Measurements from ENCODE around the gene HOXD9. TPM values are rescaled to one million over a fixed set of nuclear protein-coding genes. Genes with fewer than 3 reads are reported as not detected.

Gene HOXD9
- total RNA-seq, 1 experiment from 2014 or later: 4.4 TPM

DNA sequence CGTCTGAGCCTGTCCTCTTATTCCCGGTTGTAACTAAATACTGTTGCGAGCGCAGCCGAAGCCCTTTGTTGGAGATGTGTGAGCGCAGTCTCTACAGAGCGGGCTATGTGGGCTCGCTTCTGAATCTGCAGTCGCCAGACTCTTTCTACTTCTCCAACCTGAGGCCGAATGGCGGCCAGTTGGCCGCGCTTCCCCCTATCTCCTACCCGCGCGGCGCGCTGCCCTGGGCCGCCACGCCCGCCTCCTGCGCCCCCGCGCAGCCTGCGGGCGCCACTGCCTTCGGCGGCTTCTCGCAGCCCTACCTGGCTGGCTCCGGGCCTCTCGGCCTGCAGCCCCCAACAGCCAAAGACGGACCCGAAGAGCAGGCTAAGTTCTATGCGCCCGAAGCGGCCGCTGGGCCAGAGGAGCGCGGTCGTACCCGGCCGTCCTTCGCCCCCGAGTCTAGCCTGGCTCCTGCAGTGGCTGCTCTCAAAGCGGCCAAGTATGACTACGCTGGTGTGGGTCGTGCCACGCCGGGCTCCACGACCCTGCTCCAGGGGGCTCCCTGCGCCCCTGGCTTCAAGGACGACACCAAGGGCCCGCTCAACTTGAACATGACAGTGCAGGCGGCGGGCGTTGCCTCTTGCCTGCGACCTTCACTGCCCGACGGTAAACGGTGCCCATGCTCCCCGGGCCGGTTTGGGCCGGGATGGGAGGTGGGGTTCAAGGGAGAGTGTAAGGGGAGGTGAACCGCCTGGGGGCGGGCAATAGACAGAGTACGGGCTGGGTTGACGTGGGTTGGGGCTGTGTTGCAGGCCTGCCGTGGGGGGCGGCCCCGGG, 22.6 kb upstream of the HOXD9 start, which contains the start of gene HOXD12:
HOXD12 (plus strand) TSS at position 68 of the 819 bp plus-strand sequence; CDS start at position 75, 7 bp downstream.
- Histone ChIP-seq H3K4me1 (no peaks in the 10 kb centered on the region), H3K36me3 (no peaks in the 10 kb centered on the region), H3K27me3 (no peaks in the 10 kb centered on the region), H3K4me3 (peak within 1 kb of the TSS; percentile 73), H3K27ac (no peak within 1 kb of the TSS; the same call in 1 of the 2 replicates), H3K9me3 (replicated peaks) (no peaks in the 10 kb centered on the region)
- DNase-seq: no peak

DNA sequence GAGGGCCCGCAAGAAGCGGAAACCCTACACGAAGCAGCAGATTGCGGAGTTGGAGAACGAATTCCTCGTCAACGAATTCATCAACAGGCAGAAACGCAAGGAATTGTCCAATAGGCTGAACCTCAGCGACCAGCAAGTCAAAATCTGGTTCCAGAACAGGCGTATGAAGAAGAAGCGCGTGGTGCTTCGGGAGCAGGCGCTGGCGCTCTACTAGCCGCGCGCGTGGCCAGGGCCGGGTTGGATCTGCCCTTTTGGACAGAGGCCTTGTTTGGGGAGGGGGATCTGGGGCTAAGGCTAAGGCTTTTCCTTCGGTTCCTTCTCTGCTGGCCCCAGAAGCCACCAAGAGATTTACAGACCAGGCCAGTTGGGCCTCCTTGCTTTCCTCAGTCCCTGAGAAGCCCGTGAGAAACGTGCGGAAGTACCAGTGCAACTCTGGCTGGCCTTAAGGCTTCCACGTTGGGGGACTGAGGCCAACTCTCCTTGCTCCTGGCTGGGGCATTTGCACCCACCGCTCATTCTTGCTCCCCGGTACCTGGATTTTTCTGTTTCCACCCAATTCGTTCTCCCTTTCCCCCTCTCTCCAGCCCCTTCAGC, 21.9 kb upstream of the HOXD9 start:
- no peak for DNase-seq
- Histone ChIP-seq H3K27me3 (no peaks in the 10 kb centered on the region), H3K27ac (no peak overlapping the region), H3K9me3 (replicated peaks) (no peaks in the 10 kb centered on the region), H3K4me1 (no peaks in the 10 kb centered on the region), H3K36me3 (no peaks in the 10 kb centered on the region), H3K4me3 (no peak overlapping the region)

- no peak for DNase-seq
- Histone ChIP-seq H3K4me1 (no peaks in the 10 kb centered on the region), H3K27me3 (no peaks in the 10 kb centered on the region), H3K4me3 (no peak overlapping the region), H3K9me3 (replicated peaks) (no peaks in the 10 kb centered on the region), H3K27ac (no peak overlapping the region), H3K36me3 (no peaks in the 10 kb centered on the region)
Measured at GRCh38 chr2:176101216-176101830, 21.2 kb upstream of the HOXD9 start.

DNA sequence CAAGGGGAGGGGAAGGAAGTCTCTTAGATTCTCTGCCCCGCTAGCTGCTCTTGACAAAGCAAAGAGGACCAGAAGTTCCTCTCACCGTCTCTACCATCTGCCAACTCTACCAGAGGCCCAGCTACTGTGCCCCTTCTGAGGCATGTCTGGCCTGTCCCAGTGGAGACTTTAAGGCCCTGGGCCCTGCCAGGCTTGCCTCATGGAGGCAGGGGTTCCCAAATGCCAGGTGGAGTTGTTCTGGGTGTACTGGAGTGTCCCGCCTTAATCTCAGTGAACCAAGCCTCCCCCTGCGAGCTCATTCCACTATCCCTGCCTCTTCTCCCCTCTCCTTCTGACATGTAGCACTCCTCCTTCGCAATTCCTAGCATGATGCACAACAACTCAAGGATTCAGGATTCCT, 20.7 kb upstream of the HOXD9 start:
- H3K36me3 ChIP-seq: no peaks in the 10 kb centered on the region
- no peaks in the 10 kb centered on the region for H3K9me3 ChIP-seq (replicated peaks)
- no peaks in the 10 kb centered on the region for H3K27me3 ChIP-seq
- H3K27ac ChIP-seq: no peak overlapping the region
- DNase-seq: no peak
- no peaks in the 10 kb centered on the region for H3K4me1 ChIP-seq
- no peak overlapping the region for H3K4me3 ChIP-seq

DNA sequence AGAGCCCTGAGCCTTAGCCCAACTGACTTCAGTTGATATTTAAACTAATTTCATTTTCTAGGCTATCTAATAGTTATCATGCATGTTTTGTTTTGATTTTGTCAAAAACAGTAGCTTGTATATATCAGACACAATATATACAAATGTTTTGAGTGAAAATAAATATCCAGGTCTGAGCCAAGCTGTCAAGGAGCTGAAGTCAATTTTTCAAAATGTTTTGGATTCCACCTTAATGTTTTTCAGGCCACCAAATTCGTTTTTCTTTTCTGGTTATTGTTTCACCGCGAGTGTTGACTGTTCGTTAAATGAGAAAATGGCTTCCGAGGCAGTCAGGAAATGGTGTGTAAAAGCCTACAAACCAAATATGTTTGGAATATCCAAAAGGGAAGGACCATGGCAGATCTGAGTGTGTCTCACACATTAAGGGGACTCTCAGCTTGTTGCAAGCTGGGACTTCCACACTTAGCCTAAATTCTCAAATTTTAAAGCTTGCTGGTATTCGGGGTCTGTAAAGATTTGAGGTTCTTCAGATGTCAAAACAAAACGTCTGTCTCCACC, 20.1 kb upstream of the HOXD9 start:
- H3K9me3 ChIP-seq (replicated peaks): no peaks in the 10 kb centered on the region

GRCh38 chr2:176103194-176103593, 19.3 kb upstream of the HOXD9 start:
- no peaks in the 10 kb centered on the region for H3K27me3 ChIP-seq
- DNase-seq: no peak
- no peaks in the 10 kb centered on the region for H3K4me1 ChIP-seq
- no peak overlapping the region for H3K27ac ChIP-seq
- H3K9me3 ChIP-seq (replicated peaks): no peaks in the 10 kb centered on the region
- H3K36me3 ChIP-seq: no peaks in the 10 kb centered on the region
- H3K4me3 ChIP-seq: no peak overlapping the region

More for the DNA sequence above, 20.1 kb upstream of the HOXD9 start:
- Histone ChIP-seq H3K36me3 (no peaks in the 10 kb centered on the region), H3K27ac (no peak overlapping the region), H3K4me1 (no peaks in the 10 kb centered on the region), H3K4me3 (no peak overlapping the region), H3K27me3 (no peaks in the 10 kb centered on the region)
- no peak for DNase-seq

- H3K27ac ChIP-seq: no peak overlapping the region
- no peaks in the 10 kb centered on the region for H3K4me1 ChIP-seq
- no peak overlapping the region for H3K4me3 ChIP-seq
- no peaks in the 10 kb centered on the region for H3K36me3 ChIP-seq
- H3K9me3 ChIP-seq (replicated peaks): no peaks in the 10 kb centered on the region
- DNase-seq: no peak
- H3K27me3 ChIP-seq: no peaks in the 10 kb centered on the region
Measured at GRCh38 chr2:176103742-176104315, 18.7 kb upstream of the HOXD9 start.

DNA sequence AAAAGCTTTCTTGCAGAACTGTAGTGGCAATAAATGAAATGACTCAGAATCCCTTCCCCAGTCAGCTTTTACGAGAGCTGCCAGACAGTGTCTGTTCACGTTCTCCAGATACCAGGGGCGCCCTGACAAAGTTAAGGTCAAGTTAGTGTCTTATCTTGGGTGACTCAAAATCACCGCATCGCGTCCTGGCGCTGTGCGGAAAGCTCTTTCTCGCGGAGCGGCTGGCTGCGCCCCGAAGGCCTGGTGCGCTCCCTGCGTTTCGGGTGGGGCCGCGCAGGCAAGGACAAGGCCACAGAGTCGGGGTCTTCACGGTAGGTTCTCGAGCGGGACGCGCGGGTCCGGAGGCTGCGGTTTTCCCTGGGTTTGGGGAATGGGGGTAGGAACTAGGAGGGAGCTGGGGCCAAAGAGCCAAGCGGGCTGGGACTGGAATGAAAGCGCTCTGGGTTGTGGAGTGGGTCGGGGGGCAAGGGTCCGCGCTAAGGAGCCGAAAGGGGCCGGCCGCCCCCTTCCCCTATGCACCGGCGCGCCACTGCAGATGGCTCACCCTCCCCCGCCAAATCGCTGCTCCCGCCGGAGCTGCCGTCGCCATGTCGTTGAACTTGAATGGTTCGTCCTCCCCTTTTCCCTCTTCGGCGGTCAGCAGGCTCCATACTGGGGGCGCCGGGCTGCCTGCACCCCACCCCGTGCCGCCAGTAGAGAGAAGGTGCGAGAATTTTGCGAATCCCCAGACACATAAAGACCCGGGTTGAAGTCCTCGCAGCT, 18.0 kb upstream of the HOXD9 start:
- H3K27ac ChIP-seq: no peak overlapping the region
- no peaks in the 10 kb centered on the region for H3K36me3 ChIP-seq
- no peak for DNase-seq
- H3K4me3 ChIP-seq: no peak overlapping the region
- no peaks in the 10 kb centered on the region for H3K9me3 ChIP-seq (replicated peaks)
- no peaks in the 10 kb centered on the region for H3K4me1 ChIP-seq
- H3K27me3 ChIP-seq: no peaks in the 10 kb centered on the region

GRCh38 chr2:176105078-176105729, 17.3 kb upstream of the HOXD9 start:
- no peak for DNase-seq
- Histone ChIP-seq H3K9me3 (replicated peaks) (no peaks in the 10 kb centered on the region), H3K4me1 (no peaks in the 10 kb centered on the region), H3K27ac (no peak overlapping the region), H3K4me3 (no peak overlapping the region), H3K36me3 (no peaks in the 10 kb centered on the region), H3K27me3 (no peaks in the 10 kb centered on the region)

DNA sequence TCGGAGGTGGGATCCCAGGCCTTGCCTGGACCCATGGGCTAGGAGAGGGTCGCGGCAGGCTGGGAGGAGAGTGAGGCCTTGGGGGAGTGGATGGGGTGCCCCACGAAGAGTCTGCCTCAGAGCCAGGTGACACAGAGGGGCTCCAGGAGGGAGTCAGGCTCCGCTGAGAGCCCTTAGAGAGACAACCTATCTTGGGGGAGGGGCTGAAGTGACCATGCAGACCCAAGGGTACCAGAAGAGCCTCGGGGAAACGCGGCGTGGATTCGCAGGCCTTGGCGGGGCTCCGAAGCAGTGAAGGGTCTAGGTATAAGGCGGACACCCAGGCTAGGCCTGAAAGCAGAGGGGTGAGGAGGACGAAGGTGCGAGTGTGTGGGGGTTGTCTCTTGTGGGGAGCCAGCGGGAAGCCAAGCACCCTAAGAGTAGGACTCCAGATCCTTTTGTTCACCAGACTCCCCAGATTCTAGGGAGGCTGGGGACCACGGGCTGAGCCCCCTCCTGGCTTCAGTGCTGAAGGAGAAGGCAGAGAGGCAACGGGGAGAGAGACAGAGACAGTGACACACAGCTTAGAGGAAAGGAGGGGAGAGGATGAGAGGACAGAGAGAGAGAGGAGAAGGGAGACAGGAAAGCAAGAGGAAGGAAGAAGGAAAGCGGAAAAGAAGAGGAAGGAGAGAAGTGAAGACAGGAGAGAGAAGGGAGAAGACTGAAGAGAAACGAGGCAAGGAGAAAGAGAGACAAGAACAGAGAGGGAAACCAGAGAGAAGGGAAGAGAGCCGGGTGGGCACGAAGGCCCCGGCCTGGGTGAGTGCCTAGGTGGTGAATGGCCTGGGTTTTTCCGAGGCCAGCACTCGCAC, 16.6 kb upstream of the HOXD9 start:
- Histone ChIP-seq H3K36me3 (no peaks in the 10 kb centered on the region), H3K4me3 (no peak overlapping the region; the same call in 1 of the 2 replicates), H3K27me3 (no peaks in the 10 kb centered on the region), H3K9me3 (replicated peaks) (no peaks in the 10 kb centered on the region), H3K27ac (no peak overlapping the region), H3K4me1 (no peaks in the 10 kb centered on the region)
- DNase-seq: no peak

- H3K4me1 ChIP-seq: no peaks in the 10 kb centered on the region
- H3K36me3 ChIP-seq: no peaks in the 10 kb centered on the region
- H3K4me3 ChIP-seq: peak within 1 kb of the TSS; percentile 58
- peak in 1 of 2 experiments; percentile 14 for DNase-seq
- H3K27me3 ChIP-seq: no peaks in the 10 kb centered on the region
- no peaks in the 10 kb centered on the region for H3K9me3 ChIP-seq (replicated peaks)
- H3K27ac ChIP-seq: no peak within 1 kb of the TSS
Measured at GRCh38 chr2:176106581-176107539, 15.7 kb upstream of the HOXD9 start, which contains the start of gene HOXD11. HOXD11 (plus strand) TSS chr2:176107280; CDS start chr2:176107356, 76 bp downstream.

GRCh38 chr2:176107731-176108181, 14.8 kb upstream of the HOXD9 start:
- Histone ChIP-seq H3K27ac (no peak overlapping the region), H3K36me3 (no peaks in the 10 kb centered on the region), H3K9me3 (replicated peaks) (no peaks in the 10 kb centered on the region), H3K4me1 (no peaks in the 10 kb centered on the region), H3K4me3 (peak overlapping the region; percentile 58), H3K27me3 (no peaks in the 10 kb centered on the region)
- peak in 1 of 2 experiments; percentile 24 for DNase-seq

Data from SJCRH30 (cell line).